ENCODE measurements around the gene BBS10. TPM values are rescaled to one million over a fixed set of nuclear protein-coding genes. Genes with fewer than 3 reads are reported as not detected.
"Not testable (repeated sequence)": the region's sequence is repeated elsewhere in the genome, so short reads cannot be mapped to it uniquely, and the experiment has no call there.

BBS10 gene
- total RNA-seq, 1 donor from 2014 or later: 4.4 TPM

DNA sequence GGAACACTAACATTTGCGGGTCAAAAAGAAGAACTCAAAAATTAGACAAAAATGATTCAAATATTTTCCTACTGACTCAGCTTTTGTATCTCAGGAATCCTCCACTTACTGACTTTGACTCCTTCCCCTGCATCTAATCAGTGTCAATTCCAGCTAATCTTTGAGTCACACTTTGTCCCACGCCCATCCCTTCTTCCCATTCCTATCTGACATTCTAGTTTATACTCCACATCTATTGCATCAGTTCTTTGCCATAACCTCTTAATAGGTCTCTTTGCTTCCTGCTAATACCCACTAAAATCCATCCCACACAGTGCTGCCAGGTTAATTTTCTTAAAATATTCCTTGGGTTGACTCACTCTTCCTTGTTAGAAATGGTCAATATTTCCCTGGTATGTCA, 19.1 kb downstream of the BBS10 start:
- ATAC-seq: no peak

- ATAC-seq: not testable (repeated sequence)
Measured at GRCh38 chr12:76319595-76320319, 28.5 kb downstream of the BBS10 start.

- no peak for ATAC-seq
Measured at GRCh38 chr12:76318773-76319594, 29.2 kb downstream of the BBS10 start.

- ATAC-seq: no peak
Measured at GRCh38 chr12:76317976-76318375, 30.2 kb downstream of the BBS10 start.

DNA sequence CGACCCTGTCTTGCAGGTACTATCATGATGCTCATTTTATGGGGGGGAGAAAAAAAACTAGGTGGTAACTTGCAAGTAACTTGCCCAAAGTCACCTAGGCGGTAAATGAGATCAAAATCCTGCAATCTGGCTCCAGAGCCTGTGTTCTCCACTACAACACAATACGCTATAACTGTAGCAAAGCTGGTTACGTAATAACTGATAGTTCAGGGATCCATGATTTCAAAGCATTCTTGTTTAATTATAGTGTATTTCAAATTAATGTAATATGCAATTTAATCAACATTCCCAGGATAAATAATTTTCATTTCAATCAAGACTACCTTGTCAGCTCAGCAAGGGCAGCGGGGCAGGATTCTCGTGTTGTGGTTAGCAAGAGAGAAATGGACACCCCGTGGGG, 31.7 kb downstream of the BBS10 start:
- ATAC-seq: no peak

DNA sequence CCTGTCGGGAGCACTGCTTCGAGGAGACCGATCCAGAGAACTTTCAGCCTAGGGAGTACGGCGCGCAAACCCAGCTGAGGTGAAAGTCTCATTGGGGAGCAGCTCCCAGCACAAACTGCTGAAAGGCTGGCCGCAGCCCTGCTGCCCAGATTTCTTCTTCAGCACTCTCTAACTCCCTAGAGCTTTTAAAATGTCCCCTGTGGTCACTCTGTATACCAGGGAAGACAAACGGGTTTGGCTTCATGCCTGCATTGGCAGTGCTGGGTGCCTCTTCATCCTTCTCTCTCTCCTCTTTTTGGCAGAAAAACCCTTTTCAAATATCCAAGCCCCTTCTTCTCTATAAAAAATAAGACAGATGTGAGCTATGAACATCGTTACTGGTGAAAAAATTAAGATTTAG, 34.9 kb downstream of the BBS10 start:
- ATAC-seq: no peak

GRCh38 chr12:76312315-76312714, 35.9 kb downstream of the BBS10 start:
- ATAC-seq: no peak

DNA sequence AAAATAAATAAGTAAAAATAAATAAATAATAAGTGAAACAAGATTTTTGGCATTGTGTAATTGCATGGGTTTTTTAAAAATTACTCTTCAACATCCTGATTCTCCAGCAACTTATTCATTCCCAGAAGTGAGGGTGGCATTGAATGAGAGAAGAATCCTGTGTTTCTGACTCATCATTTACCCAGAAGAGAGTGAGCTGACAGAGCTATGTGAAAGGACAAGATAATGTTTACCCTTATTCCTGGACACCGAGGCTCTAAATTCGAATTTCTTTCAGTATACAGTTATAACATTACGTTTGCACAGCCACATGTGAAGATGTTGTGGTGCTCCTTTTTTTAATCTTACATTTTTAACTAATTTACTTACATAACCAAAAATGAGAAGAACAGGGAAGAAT, 36.4 kb downstream of the BBS10 start:
- no peak for ATAC-seq

GRCh38 chr12:76310110-76310509, 38.1 kb downstream of the BBS10 start:
- peak; percentile 87 for ATAC-seq

- no peak for ATAC-seq
Measured at GRCh38 chr12:76308866-76309265, 39.3 kb downstream of the BBS10 start.

DNA sequence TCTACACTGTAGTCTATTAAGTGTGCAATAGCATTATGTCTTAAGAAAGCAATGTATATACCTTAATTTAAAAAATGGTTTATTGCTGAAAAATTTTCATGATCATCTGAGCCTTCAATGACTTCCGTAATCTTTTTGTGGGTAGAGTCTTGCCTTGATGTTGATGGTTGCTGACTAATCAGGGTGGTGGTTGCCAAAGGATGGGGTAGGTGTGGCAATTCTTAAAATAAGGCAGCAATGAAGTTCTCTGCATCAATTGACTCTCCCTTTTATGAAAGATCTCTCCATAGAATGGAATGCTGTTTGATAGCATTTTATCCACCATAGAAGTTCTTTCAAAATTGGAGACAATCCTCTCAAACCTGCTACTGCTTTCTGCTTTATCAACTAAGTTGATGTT, 41.1 kb downstream of the BBS10 start:
- ATAC-seq: no peak

GRCh38 chr12:76303989-76304460, 44.2 kb downstream of the BBS10 start:
- ATAC-seq: no peak

DNA sequence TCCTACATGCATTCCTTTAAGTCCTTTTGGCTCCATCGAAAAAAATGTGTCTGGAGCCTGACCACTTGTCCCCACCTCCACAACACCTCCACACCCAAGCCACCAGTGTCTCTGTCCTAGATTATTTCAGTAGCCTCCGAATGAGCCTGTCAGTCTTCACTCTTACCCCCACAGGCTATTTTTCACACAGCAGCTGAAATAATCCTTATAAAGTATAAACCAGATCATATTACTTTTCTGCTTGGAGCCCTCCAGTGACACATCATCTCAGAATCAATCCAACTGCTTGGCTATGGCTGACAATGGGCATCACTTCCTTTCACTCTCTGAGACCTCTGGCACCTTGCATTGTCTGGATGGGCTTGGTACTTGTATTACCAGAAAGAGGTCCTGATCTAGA, 44.9 kb downstream of the BBS10 start:
- no peak for ATAC-seq

DNA sequence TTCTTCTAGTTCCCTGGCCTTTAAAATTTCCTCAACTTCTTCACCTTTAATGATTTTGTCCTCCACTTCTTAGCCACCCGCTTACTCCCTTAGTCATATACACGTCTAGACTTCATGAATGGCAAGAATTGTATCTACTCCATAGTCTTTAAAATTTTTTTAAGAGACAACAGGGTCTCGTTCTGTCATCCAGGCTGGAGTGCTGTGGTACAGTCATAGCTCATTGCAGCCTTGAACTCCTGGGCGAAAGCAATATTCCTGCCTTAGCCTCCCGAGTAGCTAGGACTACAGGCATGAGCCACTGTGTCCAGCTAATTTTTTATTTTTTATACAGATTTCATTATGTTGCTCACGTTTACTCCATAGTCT, 47.9 kb downstream of the BBS10 start:
- ATAC-seq: no peak

GRCh38 chr12:76299536-76300296, 48.5 kb downstream of the BBS10 start:
- no peak for ATAC-seq

Other genes starting within 250 kb of the BBS10 start
- gene OSBPL8, start 211.4 kb upstream of the BBS10 start, total RNA-seq: 62.6 TPM

Measured in esophagus mucosa (tissue), 1 donor.